ENCODE results near the gene PHF21A.
"Not testable (repeated sequence)": the region's sequence is repeated elsewhere in the genome, so short reads cannot be mapped to it uniquely, and the experiment has no call there.

PHF21A gene

GRCh38 chr11:46034041-46034440, 87.2 kb downstream of the PHF21A start:
- DNase-seq (ENCODE audit: low read depth): no peak

GRCh38 chr11:46026606-46027293, 94.5 kb downstream of the PHF21A start:
- DNase-seq (ENCODE audit: low read depth): no peak

- no peak for DNase-seq (ENCODE audit: low read depth)
Observed at GRCh38 chr11:46020084-46020599, 101.1 kb downstream of the PHF21A start.

GRCh38 chr11:46018651-46019050, 102.6 kb downstream of the PHF21A start:
- DNase-seq (ENCODE audit: low read depth): no peak

GRCh38 chr11:46017341-46017740, 103.9 kb downstream of the PHF21A start:
- DNase-seq (ENCODE audit: low read depth): no peak

- no peak for DNase-seq (ENCODE audit: low read depth)
Observed at GRCh38 chr11:46015941-46016340, 105.3 kb downstream of the PHF21A start.

GRCh38 chr11:46014168-46014567, 107.1 kb downstream of the PHF21A start:
- DNase-seq (ENCODE audit: low read depth): not testable (repeated sequence)

- DNase-seq (ENCODE audit: low read depth): no peak
Observed at GRCh38 chr11:46012185-46012584, 109.1 kb downstream of the PHF21A start.

- DNase-seq (ENCODE audit: low read depth): no peak
Observed at GRCh38 chr11:46010100-46010499, 111.2 kb downstream of the PHF21A start.

GRCh38 chr11:46009647-46010046, 111.6 kb downstream of the PHF21A start:
- no peak for DNase-seq (ENCODE audit: low read depth)

GRCh38 chr11:46006418-46007070, 114.7 kb downstream of the PHF21A start:
- DNase-seq (ENCODE audit: low read depth): no peak

GRCh38 chr11:46003572-46003971, 117.7 kb downstream of the PHF21A start:
- DNase-seq (ENCODE audit: low read depth): no peak

- no peak for DNase-seq (ENCODE audit: low read depth)
Observed at GRCh38 chr11:46002189-46002588, 119.1 kb downstream of the PHF21A start.

- no peak for DNase-seq (ENCODE audit: low read depth)
Observed at GRCh38 chr11:46001448-46001914, 119.8 kb downstream of the PHF21A start.

- DNase-seq (ENCODE audit: low read depth): no peak
Observed at GRCh38 chr11:45997599-45997998, 123.7 kb downstream of the PHF21A start.

GRCh38 chr11:45995342-45995734, 125.9 kb downstream of the PHF21A start:
- DNase-seq (ENCODE audit: low read depth): no peak

GRCh38 chr11:45994371-45995341, 126.6 kb downstream of the PHF21A start:
- no peak for DNase-seq (ENCODE audit: low read depth)

GRCh38 chr11:45993531-45994001, 127.7 kb downstream of the PHF21A start:
- DNase-seq (ENCODE audit: low read depth): no peak

GRCh38 chr11:45988921-45989320, 132.3 kb downstream of the PHF21A start:
- DNase-seq (ENCODE audit: low read depth): no peak

- DNase-seq (ENCODE audit: low read depth): no peak
Observed at GRCh38 chr11:45985212-45985611, 136.0 kb downstream of the PHF21A start.

GRCh38 chr11:45984192-45984591, 137.1 kb downstream of the PHF21A start:
- no peak for DNase-seq (ENCODE audit: low read depth)

GRCh38 chr11:45983471-45983845, 137.8 kb downstream of the PHF21A start:
- DNase-seq (ENCODE audit: low read depth): no peak
